ENCODE measurements around the gene COL27A1.

The COL27A1 gene

GRCh38 chr9:114238891-114239875, 83.8 kb downstream of the COL27A1 start (continued):
- no peak for TF ChIP-seq ZBTB17 (tag by site-specific recombination; IDR thresholded peaks at IDR 0.05)
- TF ChIP-seq, protein P1, sequence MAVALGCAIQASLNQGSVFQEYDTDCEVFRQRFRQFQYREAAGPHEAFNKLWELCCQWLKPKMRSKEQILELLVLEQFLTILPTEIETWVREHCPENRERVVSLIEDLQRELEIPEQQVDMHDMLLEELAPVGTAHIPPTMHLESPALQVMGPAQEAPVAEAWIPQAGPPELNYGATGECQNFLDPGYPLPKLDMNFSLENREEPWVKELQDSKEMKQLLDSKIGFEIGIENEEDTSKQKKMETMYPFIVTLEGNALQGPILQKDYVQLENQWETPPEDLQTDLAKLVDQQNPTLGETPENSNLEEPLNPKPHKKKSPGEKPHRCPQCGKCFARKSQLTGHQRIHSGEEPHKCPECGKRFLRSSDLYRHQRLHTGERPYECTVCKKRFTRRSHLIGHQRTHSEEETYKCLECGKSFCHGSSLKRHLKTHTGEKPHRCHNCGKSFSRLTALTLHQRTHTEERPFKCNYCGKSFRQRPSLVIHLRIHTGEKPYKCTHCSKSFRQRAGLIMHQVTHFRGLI (tag by site-specific recombination; IDR thresholded peaks at IDR 0.05) = no peak
- TF ChIP-seq KLF9 (tag by site-specific recombination; IDR thresholded peaks at IDR 0.05; ENCODE audit: low read depth) = no peak

- Histone ChIP-seq H3K36me3 (ENCODE audit: control insufficient read depth in 2 of 2, insufficient read depth in 1 of 2, low read length in 2 of 2) (no peaks in the 10 kb centered on the region), H3K4me3 (ENCODE audit: low read depth, low read length) (no peak overlapping the region), H3K4me1 (ENCODE audit: control insufficient read depth, insufficient read depth, low read length) (no peaks in the 10 kb centered on the region), H3K9me3 (ENCODE audit: control insufficient read depth, insufficient read depth, low read depth, low read length) (no peaks in the 10 kb centered on the region), H3K27ac (ENCODE audit: extremely low read depth, low read depth, low read length) (no peak overlapping the region)
- ChIA-PET POLR2A (no interaction called here), CTCF (interaction anchor here (0.6 to 1.9 kb wide), 3 partner anchors 11 to 83 kb away, joined by 3 to 14 read pairs (median 3); no protein-coding TSS in a partner anchor)
- TF ChIP-seq ZNF843 (tag by site-specific recombination; IDR thresholded peaks at IDR 0.05) = no peak
- TF ChIP-seq, protein P2, sequence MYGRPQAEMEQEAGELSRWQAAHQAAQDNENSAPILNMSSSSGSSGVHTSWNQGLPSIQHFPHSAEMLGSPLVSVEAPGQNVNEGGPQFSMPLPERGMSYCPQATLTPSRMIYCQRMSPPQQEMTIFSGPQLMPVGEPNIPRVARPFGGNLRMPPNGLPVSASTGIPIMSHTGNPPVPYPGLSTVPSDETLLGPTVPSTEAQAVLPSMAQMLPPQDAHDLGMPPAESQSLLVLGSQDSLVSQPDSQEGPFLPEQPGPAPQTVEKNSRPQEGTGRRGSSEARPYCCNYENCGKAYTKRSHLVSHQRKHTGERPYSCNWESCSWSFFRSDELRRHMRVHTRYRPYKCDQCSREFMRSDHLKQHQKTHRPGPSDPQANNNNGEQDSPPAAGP (tag by site-specific recombination; IDR thresholded peaks at IDR 0.05) = no peak
- no peak for TF ChIP-seq ZNF521 (tag by site-specific recombination; IDR thresholded peaks at IDR 0.05)
- TF ChIP-seq, protein P3, sequence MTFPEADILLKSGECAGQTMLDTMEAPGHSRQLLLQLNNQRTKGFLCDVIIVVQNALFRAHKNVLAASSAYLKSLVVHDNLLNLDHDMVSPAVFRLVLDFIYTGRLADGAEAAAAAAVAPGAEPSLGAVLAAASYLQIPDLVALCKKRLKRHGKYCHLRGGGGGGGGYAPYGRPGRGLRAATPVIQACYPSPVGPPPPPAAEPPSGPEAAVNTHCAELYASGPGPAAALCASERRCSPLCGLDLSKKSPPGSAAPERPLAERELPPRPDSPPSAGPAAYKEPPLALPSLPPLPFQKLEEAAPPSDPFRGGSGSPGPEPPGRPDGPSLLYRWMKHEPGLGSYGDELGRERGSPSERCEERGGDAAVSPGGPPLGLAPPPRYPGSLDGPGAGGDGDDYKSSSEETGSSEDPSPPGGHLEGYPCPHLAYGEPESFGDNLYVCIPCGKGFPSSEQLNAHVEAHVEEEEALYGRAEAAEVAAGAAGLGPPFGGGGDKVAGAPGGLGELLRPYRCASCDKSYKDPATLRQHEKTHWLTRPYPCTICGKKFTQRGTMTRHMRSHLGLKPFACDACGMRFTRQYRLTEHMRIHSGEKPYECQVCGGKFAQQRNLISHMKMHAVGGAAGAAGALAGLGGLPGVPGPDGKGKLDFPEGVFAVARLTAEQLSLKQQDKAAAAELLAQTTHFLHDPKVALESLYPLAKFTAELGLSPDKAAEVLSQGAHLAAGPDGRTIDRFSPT (tag by site-specific recombination; IDR thresholded peaks at IDR 0.05) = no peak
- no peak for TF ChIP-seq ZEB2 (tag by site-specific recombination; IDR thresholded peaks at IDR 0.05)
- no peak for TF ChIP-seq FEZF1 (tag by site-specific recombination; IDR thresholded peaks at IDR 0.05)
- TF ChIP-seq ZFHX2 (tag by site-specific recombination; conservative IDR thresholded peaks at IDR 0.05) = no peak
- TF ChIP-seq ZBTB8A (tag by site-specific recombination; IDR thresholded peaks at IDR 0.05) = no peak
- no peak for TF ChIP-seq ZNF366 (tag by site-specific recombination; conservative IDR thresholded peaks at IDR 0.05)
- TF ChIP-seq GLIS2 (tag by site-specific recombination; IDR thresholded peaks at IDR 0.05) = no peak
- no peak for TF ChIP-seq ZFP37 (tag by site-specific recombination; IDR thresholded peaks at IDR 0.05)
Measured at GRCh38 chr9:114240216-114240615, 84.9 kb downstream of the COL27A1 start.

DNA sequence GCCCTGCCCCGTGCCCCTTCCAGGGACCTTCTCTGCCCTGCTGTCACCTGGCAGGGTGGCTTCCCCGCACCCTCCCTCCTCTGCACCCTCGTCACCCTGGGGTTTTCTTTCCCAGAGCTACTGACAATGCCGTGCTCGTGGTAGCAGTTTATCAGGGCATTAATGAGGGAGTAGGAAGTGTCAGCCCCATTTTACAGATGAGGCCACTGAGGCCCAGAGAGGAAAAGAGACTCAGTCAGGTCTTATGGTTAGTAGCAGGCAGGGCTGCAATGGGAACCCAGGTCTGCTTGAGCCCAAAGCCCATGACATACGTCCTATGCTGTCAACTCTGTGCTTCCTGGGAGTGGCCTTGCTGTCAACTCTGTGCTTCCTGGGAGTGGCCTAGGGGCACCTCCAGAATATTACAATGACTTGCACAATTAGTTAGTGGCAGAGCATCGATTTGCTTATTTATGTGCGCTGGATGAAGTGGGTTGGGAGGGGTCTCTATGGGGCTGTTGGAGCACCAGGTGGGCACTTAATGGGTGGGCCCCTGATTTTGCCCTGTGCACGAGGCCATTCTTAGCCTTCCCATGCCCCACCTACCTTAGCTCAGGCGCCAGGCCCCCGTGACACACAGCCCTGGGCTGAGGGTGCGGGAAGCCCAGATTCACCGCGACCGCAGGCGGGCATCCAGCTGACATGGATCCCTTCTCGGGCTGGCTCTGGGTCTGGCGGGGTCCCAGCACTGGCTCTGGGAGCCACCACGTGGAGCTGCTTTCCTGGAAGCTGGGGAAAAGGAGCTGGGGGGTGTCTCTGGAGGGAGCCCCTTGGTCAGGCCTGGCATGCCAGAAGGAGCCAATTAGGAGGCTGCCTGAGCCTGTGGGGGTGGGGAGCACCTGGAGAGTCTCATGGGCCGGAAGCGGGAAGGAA, 85.6 kb downstream of the COL27A1 start:
- no peak for TF ChIP-seq ZNF10 (tag by site-specific recombination; IDR thresholded peaks at IDR 0.05)
- no peak for TF ChIP-seq GLIS2 (tag by site-specific recombination; IDR thresholded peaks at IDR 0.05)
- no peak for TF ChIP-seq ZNF626 (tag by site-specific recombination; IDR thresholded peaks at IDR 0.05)
- Histone ChIP-seq H3K27ac (ENCODE audit: extremely low read depth, low read depth, low read length) (no peak overlapping the region), H3K4me1 (ENCODE audit: control insufficient read depth, insufficient read depth, low read length) (no peaks in the 10 kb centered on the region), H3K9me3 (ENCODE audit: control insufficient read depth, insufficient read depth, low read depth, low read length) (no peaks in the 10 kb centered on the region), H3K4me3 (ENCODE audit: low read depth, low read length) (no peak overlapping the region), H3K36me3 (ENCODE audit: control insufficient read depth in 2 of 2, insufficient read depth in 1 of 2, low read length in 2 of 2) (no peaks in the 10 kb centered on the region)
- POLR2A ChIA-PET = no interaction called here
- CTCF ChIA-PET = interaction anchor here (0.6 to 1.6 kb wide), 2 partner anchors 84 to 133 kb away, joined by 3 to 5 read pairs; no protein-coding TSS in a partner anchor

Measured in HEK293 (cell line).